Measurements from ENCODE around the gene TUBB3. TPM values are rescaled to one million over a fixed set of nuclear protein-coding genes. Genes with fewer than 3 reads are reported as not detected.

The TUBB3 gene
- total RNA-seq, 1 experiment from 2014 or later: 164 TPM

DNA sequence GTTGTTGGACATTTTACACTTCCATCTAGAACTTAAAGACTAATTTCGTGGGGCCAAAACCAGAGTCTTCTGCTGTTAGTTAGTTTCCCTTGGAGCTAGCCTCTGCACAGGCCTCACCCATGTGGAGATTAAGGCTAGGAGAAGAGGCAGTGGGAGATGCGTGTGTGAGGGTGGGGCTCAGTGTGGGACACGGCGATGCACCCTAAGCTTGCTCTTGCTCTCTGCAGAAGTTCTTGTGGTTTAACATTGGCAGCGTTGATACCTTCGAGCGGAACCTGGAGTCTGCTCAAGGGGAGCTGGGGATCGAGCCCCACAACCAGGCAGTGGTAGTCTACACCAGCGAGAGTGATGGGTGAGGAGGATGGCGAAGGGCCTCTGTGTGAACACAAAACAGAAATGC is 62.1 kb downstream of the TUBB3 start:
- DNase-seq: no peak
- Histone ChIP-seq H3T11ph (ENCODE audit: low read length) (no peak overlapping the region), H2BK120ac (ENCODE audit: low read depth, low read length, poor library complexity, severe bottlenecking) (no peak overlapping the region), H3K79me1 (ENCODE audit: insufficient read depth, low read depth, low read length, poor library complexity, severe bottlenecking) (no peaks in the 10 kb centered on the region), H3K4me1 (ENCODE audit: insufficient read depth, low read length) (no peaks in the 10 kb centered on the region), H3K18ac (ENCODE audit: insufficient read length, low read depth, low read length) (no peak overlapping the region), H2BK15ac (ENCODE audit: low read depth, low read length) (no peak overlapping the region), H3K9me3 (ENCODE audit: control insufficient read depth, low read depth, low read length) (no peaks in the 10 kb centered on the region), H4K8ac (replicated peaks; ENCODE audit: insufficient read length, low read depth, low read length) (no peak overlapping the region), H2BK12ac (ENCODE audit: insufficient read length, low read depth, low read length) (no peak overlapping the region), H3K9ac (ENCODE audit: extremely low read depth, insufficient read length, low read length) (no peak overlapping the region), H4K5ac (ENCODE audit: insufficient read length, low read depth, low read length) (no peak overlapping the region), H3K4ac (ENCODE audit: low read depth, low read length) (no peak overlapping the region), H3K56ac (ENCODE audit: insufficient read length, low read depth, low read length) (no peak overlapping the region), H2AK5ac (ENCODE audit: insufficient read length, low read length) (no peak overlapping the region), H4K91ac (ENCODE audit: insufficient read length, low read depth, low read length) (no peak overlapping the region), H2AFZ (ENCODE audit: low read length) (no peak overlapping the region), H3K79me2 (ENCODE audit: insufficient read depth, low read length) (no peaks in the 10 kb centered on the region), H2BK20ac (ENCODE audit: low read depth, low read length, poor library complexity, severe bottlenecking) (no peak overlapping the region), H3K27me3 (ENCODE audit: insufficient read depth, low read length) (no peaks in the 10 kb centered on the region), H3K14ac (ENCODE audit: insufficient read depth, low read length) (no peak overlapping the region), H3K23me2 (ENCODE audit: insufficient read length, low read depth, low read length, poor library complexity, severe bottlenecking) (no peaks in the 10 kb centered on the region), H2BK5ac (ENCODE audit: insufficient read length, low read length) (no peak overlapping the region), H3K23ac (ENCODE audit: insufficient read length, low read depth, low read length) (no peak overlapping the region), H3K4me2 (ENCODE audit: insufficient read depth, insufficient read length, low read length) (no peak overlapping the region), H4K20me1 (ENCODE audit: control insufficient read depth, insufficient read depth, insufficient read length) (no peaks in the 10 kb centered on the region), H3K27ac (ENCODE audit: insufficient read length, low read depth, low read length) (no peak overlapping the region)
- Mint-ChIP-seq H3K27ac (no peak overlapping the region), H3K9me3 (no peaks in the 10 kb centered on the region), H3K4me1 (no peaks in the 10 kb centered on the region), H3K36me3 (ENCODE audit: insufficient read depth in 1 of 3, low read depth in 3 of 3) (peaks cover 27 to 78% (median 63%) of the 10 kb centered on the region in 3 experiments; a peak in 6 of 7 replicates), H3K27me3 (ENCODE audit: low read depth) (no peaks in the 10 kb centered on the region), H3K4me3 (no peak overlapping the region)
- no CpG with 5 or more reads among the region's 10 CpGs for WGBS (ENCODE audit: extremely low coverage, insufficient read length, low lambda C conversion rate)
- TF ChIP-seq, protein P1, sequence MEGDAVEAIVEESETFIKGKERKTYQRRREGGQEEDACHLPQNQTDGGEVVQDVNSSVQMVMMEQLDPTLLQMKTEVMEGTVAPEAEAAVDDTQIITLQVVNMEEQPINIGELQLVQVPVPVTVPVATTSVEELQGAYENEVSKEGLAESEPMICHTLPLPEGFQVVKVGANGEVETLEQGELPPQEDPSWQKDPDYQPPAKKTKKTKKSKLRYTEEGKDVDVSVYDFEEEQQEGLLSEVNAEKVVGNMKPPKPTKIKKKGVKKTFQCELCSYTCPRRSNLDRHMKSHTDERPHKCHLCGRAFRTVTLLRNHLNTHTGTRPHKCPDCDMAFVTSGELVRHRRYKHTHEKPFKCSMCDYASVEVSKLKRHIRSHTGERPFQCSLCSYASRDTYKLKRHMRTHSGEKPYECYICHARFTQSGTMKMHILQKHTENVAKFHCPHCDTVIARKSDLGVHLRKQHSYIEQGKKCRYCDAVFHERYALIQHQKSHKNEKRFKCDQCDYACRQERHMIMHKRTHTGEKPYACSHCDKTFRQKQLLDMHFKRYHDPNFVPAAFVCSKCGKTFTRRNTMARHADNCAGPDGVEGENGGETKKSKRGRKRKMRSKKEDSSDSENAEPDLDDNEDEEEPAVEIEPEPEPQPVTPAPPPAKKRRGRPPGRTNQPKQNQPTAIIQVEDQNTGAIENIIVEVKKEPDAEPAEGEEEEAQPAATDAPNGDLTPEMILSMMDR (conservative IDR thresholded peaks at IDR 0.05): no peak

Other genes starting within 250 kb of the TUBB3 start
- 76.6 and 77.1 TPM in 2 replicates for gene CDK10, start 236.7 kb upstream of the TUBB3 start, total RNA-seq (2021)
- 27.1 and 27.4 TPM in 2 replicates for gene SPATA2L, start 221.6 kb upstream of the TUBB3 start, total RNA-seq (2021)
- gene VPS9D1, start 202.4 kb upstream of the TUBB3 start, total RNA-seq (2021): 5.6 and 6.0 TPM in 2 replicates
- 17.4 and 18.6 TPM in 2 replicates for gene ZNF276, start 201.8 kb upstream of the TUBB3 start, total RNA-seq (2021)
- 84.3 and 106 TPM in 2 replicates for gene FANCA, start 106.7 kb upstream of the TUBB3 start, total RNA-seq (2021)
- 6.7 and 6.9 TPM in 2 replicates for gene SPIRE2, start 94.9 kb upstream of the TUBB3 start, total RNA-seq (2021)
- gene TCF25, start 49.8 kb upstream of the TUBB3 start, total RNA-seq (2021): 109 and 124 TPM in 2 replicates
- 4.7 TPM in 2 replicates for gene MC1R, start 4.5 kb upstream of the TUBB3 start, total RNA-seq (2021)
- 53.3 and 55.8 TPM in 2 replicates for gene DEF8, start 25.4 kb downstream of the TUBB3 start, total RNA-seq (2021)
- gene DBNDD1, start 96.1 kb downstream of the TUBB3 start, total RNA-seq (2021): 86.8 and 87.3 TPM in 2 replicates
- not detected in 2 replicates for gene PRDM7, start 154.0 kb downstream of the TUBB3 start, total RNA-seq (2021)